Activated T-cell treated with anti-CD3 and anti-CD28 coated beads, Interleukin-2, amount 50 U/mL, for 1 hour (primary cell): ENCODE data around the gene CYP1A2.
A peak's percentile ranks its signal among the peaks of the same experiment; 100 is the strongest.
"Not testable (repeated sequence)": the region's sequence is repeated elsewhere in the genome, so short reads cannot be mapped to it uniquely, and the experiment has no call there.

Experiments used
- DNase-seq: peaks from one replicate; pipeline ENCODE4 v3.0.0-alpha.2; 2020

CYP1A2 gene

DNA sequence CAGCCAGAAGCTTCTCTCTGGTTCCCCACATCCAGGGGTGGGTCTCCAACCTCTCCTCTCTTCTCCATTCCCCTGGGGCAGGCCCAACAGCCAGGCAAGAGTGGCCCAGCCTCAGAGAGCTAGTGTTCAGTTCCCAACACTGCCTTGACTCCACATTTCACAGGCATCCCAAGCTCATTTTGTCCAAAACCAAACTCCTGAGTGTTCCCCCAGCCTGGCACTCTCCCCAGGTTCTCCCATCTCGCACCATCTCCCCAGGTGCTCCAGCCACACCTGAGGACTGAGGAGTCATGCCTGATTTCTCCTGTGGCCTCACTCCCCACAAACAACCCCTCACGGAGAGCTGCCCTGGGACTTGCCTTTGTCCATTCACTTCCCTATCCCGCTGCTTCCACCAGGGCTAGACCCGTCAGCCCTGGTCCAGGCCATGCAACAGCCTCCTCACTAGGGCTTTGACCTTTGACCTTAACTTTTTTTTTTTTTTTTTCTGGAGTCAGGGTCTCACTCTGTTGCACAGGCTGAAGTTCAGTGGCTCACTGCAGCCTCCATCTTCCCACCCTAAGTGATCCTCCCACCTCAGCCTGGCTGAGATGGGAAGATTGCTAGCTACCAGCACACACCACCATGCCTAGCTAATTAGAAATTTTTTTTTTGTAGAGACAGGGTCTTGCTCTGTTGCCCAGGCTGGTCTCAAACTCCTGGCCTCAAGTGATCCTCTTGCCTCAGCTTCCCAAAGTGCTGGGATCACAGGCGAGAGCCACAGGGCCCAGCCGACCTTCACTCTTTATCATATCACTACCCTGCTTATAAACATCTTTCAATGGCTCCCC, 29.3 kb downstream of the CYP1A2 start:
- no peak for DNase-seq

DNA sequence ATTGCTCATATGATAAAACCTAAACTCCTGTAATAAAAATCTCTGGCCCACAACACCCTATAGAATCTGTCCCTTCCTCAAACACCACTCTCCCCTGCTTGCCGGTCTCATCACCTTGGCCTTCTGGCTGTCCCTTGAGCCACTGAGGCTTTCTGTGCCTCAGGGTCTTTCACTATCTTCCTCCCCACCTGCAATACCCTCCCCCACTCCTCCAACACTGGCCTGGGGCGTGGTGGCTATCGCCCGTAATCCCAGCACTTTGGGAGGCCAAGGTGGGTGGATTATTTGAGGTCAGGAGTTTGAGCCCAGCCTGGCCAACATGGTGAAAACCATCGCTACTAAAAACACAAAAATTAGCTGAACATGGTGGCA, 29.9 kb downstream of the CYP1A2 start:
- no peak for DNase-seq

DNA sequence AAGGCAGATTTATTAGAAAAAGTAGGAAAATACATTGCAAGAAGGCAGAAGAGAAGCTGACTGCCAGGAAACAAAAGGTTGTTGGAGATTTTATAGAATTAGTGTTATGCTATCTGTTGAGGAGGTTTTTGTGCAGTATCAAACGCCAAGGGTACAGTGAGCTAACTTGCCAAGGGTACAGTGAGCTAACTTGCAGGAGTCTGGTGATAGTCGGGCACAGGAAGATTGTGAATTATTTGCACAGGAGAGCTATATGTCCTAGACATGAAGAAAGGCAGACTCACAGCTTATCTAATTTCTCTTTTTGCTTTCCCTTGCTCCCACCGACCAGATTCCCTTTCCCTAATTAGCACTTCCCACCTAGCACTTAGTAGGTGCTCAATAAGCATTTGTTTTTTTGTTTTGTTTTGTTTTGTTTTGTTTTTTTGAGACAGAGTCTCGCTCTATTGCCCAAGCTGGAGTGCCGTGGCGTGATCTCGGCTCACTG, 30.6 kb downstream of the CYP1A2 start:
- DNase-seq = no peak

DNA sequence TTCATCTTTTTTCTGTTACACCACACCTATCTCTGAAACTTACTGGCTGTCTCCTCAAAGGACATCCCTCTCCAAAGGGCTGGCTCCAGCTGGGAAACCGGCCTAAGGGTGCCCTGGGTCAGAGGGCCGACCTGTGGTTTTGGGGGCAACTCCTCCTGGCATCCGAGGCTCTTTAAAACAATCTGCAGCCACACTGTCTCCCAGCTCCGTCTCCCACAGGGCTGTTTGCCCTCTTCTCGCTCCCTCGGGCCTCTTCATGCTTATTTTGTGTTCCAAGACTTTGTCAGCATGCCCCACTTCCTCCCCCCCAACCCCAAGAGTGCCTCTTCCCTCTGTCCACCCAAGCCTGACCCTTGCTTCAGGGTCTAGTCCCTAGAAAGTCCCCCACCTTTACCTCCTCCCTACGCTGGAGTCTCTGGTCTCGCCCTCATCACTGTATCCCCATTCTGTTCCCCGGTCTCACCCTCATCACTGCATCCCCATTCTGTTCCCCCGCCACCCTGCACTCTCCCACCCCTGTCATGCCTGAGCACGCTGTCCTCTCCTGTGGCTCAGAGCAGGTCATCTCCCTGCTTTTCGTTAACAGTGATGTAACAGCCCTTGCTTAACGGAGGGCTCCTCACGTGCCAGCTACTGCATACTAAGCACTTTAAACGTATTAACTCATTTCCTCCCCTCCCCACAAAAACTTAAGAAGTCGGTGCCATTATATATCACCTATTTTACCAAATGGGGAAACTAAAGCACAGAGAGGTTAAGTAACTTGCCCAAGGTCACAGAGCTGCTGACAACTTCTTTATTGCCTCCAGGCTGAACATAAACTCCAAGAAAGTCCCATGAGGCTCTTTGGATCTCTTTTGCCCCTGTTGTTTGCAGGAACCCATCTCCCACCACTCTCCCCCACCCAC, 32.1 kb downstream of the CYP1A2 start:
- no peak for DNase-seq

DNA sequence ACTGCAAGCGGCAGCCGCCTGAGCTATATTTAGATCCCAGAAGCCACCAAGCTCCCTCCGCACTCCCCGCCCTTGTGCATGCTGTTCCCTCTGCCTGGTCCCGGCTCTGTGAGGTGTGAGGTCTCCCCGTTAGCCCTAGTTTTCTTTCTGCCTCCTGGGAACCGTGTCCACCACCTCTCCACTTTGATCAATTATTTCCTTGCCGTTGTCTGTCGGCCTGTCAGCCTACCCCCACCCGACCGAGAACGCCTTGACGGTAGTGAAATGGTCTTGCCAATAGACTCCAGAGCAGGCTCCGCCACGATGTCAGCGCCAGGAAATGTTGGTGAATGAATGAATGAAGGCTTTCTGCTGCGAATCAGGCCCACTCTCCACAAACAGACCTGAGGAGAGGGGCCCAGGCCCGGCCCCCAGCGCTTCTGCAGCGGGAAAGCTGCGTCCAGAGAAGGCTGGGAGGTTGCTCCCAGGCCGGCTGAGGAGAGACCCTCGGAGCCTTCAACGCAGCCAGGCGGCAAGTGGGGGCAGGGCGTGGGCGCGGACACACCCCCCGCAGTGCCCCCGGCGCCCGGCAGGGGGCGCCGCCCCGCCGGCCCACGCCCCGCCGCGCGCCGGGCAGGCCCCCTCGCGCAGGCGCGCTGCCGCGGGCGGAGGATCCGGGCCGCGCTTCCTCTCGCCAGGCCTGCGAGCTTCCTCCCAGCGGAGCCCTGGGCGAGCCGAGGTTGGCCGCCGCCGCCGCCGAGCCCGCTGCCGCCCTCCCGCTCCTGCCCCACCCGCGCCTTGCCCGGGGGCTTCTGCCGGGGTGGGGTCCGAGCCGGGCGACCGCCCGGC, 33.0 kb downstream of the CYP1A2 start, which contains the start of gene CSK:
Gene CSK (plus strand): TSS at position 650 of the 828 bp plus-strand sequence. CDS start 16,218 bp downstream, outside the sequence.
- DNase-seq = peak; percentile 84

DNA sequence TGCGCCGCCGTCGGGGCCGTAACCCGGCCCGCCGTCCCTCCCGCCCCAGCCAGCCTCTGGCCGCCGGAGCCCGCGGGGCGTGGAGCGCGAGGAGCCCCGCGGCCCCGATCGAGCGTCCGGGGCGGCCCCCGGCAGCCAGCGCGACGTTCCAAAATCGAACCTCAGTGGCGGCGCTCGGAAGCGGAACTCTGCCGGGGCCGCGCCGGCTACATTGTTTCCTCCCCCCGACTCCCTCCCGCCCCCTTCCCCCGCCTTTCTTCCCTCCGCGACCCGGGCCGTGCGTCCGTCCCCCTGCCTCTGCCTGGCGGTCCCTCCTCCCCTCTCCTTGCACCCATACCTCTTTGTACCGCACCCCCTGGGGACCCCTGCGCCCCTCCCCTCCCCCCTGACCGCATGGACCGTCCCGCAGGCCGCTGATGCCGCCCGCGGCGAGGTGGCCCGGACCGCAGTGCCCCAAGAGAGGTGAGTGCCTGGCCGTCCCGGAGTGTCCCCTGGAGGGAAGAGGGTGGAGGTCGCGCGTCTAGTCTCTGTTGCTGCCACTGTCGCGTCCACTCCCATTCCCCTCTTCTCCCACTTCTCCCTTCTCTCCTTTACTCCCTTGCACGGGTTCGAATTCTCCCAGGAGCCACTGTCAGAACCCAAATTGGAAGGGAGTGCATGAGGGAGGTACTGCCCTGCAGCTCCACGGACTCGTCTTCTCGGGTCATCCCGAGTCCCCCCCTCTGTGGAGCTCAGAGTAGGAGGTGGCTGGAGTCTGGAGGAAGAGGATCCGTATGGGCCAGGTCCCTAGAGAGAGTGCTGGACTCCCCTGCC, 33.8 kb downstream of the CYP1A2 start:
- no peak for DNase-seq

DNA sequence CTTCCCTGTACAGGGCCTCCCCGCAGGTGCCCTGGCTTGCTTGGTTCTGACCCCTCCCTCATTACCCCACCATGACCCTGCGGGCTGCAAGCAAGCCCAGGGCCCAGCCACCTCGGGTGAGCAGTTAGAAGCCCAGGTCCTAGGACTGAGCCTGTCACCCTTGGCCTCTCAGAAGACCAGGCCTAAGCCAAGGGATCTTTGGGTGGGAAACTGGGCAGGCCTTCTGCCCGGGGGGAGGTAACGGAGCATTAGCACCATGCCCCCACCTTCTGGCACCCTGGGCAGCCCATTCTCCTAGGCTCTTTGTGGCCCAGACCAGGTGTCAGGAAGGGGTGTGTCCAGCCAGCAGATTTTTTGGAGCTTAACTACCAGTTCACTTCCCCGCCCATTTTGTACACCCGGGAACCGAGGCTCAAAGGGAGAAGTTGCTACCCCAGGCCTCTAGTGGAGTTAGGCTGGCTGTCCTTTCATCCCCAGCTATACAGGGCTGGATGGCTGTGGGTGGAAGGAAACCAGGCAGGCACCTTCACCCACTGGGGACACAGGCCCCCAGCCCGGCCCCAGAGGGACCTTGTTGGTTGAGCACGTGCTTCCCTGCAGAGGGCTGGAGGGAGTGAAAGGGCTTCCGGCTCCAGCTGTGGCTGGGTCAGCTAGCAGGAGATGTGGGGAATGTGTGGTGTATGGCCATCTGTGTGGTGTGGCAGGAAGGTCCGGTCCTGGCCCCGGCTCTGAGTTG, 34.6 kb downstream of the CYP1A2 start:
- DNase-seq = no peak

DNA sequence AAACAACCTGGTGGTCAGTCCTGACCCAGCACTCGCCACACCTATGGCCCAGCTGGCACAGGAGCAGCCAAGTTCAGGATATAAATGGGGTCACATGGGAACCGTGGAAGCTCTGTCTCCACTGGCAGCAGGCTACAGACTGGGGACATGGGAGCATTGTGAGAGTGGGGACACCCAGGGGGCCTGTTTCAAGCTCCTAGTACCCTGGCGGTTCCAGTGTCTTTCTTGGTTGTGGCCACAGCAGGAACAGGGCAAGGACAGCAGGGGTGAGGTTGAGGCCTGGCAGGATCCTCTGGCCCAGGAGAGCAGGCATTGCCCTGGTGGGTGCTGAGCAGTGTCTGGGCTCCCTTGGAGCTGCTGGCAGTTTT, 35.1 kb downstream of the CYP1A2 start:
- no peak for DNase-seq

DNA sequence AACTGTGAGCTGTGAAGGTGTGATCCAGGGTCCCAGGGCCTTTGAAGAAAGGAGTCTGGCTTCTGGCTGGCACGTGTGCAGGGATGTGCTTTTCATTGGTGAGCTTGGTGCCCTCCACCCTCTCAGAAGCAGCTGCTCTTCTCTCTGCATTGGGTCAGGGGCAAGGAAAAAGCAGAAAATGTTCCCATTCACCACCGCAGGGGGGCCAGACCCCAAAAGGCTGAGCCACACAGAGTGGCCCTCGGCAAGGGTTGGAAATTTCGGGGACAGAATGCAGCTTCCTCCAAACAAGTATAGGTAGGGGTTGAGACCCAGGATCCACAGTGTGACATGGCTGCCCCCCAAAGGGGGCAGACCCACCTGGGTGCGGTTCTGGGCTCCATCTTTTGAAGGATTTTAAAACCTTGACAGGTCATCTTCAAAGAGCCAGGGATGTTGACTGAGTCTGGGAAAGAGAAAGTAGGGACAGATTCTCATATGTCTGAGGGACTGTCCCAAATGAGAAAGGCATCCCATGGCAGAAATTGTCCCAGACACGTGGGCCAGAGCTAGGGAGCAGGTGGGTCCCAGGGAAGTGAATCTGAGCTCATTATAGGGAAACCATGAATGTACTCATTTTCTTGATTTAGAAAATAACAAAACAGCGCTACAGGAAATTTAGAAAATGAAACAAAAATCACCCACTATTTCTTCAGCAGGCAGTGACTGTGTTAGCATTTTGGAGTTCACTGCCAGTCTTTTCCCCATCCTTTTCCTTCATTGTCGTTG, 36.0 kb downstream of the CYP1A2 start:
- DNase-seq = no peak

DNA sequence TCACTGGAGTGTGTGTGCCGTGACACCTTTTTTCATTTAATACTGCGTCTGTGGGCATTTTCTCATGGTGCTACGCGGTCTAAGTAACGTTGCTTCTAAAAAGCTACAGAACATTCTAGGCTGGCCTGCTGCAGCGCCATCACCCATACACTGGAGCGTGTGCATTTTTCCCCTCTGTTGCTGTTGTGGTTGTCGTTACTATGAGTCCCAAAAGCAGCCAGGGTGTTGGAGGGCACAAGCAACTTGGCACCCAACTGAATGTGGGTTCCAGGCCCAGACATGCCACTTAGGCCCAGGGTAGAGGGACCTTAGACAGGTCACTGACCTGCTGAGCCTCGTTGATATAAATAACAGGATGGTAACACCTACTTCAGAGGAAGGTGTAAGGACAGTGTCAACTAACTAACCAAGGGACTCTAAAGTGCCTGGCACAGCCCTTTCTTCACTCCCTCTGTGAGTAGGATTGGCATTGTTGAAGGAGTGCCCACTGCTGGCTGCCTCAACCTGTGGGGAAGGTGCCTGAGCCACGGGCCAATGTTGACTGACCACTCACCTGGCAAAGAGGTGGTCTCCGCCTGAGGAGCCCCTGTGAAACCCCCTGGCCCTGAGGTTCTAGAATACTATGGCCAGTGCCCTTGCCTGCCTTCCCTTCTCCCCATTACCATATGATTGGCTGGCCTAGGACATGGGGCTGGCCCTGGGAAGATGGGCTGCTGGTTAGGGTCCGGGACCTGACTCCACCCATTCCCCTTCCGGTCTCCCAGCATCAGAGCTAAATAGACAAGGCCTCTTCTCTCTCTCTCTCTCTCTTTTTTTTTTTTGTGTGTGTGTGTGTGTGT, 36.8 kb downstream of the CYP1A2 start:
- no peak for DNase-seq

DNA sequence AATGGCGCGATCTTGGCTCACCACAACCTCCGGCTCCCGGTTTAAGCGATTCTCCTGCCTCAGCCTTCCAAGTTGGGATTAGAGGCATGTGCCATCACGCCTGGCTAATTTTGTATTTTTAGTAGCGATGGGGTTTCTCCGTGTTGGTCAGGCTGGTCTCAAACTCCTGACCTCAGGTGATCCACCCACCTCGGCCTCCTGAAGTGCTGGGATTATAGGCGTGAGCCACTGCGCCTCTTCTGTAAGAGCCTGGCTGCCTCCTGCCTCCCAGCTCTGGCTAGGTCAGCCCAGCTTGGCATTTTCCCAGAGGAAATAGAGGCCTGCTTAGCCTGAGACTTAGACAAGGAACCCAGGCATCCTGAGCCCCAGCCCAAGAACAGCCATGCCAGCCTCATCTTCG, 37.4 kb downstream of the CYP1A2 start:
- DNase-seq = not testable (repeated sequence)

DNA sequence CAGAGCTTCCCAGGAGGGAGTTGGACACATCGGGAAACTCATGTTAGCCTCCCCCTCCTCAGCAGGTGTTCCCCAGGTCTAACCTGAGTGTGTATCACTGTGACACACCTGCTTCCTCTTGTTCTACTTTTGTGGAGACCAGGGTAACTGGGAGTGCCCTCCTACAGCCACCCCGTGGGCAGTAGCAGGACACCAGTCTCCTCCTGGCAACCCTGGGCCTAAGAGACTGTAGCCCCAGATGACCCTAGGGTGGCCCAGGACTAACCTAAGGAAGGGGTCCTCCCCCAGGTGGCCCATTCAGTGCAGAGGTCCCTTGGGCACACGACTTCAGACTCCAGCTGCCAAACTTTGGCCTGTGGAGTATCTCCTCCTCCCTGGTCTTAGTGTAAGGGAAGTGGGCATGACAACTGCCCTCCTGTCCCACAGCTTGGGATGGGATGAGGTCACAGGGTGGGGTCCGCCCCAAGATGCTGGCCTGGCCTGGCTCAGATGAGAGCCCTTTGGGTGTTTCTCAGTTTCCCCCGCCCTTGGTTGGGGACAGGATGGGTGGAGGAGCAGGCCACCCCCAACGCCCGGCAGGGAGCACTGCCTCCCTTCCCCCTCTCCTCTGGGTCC, 38.0 kb downstream of the CYP1A2 start:
- no peak for DNase-seq

DNA sequence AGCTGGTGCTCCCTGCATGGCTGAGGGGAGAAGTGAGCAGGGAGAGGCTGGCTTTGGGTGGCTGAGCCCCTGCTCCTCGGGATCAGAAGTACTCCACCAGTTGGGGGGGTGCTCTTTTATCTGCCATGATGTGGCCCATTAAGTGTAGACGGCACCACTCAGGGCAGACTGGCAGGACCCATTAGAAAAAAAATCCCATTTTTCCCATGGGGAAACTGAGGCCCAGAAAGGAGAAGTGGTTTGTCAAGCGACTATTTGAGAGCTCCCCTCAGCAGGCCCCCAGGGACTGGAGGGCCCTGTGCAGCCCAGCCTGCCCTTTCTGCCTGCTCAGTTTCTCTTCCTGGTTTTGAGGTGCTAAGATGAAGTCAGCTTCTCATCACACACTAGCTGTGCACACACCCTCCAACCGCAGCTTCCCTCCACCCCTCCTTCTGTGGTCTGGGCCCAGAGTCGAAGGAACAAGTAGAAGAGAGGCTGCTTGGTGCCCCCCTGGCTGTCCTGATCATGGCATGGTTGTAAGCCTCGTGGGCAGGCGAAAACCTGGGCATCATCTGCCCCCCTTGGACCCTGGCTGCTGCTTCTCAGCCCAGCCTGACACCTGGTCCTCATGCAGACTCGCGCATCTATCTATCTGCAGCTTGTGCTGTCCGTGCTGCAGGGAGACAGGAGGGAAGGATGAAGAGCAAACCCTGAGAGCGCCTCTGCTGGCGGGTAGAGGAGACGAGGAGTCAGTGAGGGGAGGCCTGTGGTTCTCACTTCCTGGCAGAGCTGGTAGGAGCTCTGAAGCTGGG, 38.8 kb downstream of the CYP1A2 start:
- peak; percentile 85 for DNase-seq

DNA sequence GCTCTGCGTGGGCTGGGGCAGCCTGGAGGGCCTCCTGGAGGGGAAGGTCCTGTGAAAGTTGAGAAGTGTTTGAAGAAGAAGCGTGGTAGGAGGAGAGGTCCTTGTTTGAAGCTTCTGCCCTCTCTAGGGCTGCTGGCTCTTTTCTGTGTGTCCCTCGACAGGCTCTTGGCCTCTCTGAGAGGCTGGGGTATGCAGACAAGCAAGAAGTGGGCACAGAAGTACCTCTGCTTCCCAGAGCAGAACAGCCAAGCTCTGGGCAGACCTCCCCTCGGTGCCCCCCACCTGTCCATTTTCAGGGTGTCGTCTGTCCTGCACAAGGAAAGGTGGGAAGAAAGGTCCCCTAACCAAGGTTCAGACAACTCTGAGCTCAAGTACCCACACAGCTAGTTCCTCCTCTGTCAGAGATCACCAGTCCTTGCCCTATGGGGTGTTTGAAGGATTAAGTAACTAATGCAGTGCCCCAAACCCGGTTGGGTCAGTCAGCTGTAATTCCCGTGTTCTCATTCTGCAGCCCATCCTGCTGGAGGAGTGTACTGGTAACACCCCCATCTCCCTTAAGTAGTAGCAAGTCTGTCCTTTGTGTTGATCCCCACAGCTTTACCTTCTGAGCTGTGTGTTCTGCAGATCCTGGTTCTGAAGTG, 39.5 kb downstream of the CYP1A2 start:
- DNase-seq = no peak

DNA sequence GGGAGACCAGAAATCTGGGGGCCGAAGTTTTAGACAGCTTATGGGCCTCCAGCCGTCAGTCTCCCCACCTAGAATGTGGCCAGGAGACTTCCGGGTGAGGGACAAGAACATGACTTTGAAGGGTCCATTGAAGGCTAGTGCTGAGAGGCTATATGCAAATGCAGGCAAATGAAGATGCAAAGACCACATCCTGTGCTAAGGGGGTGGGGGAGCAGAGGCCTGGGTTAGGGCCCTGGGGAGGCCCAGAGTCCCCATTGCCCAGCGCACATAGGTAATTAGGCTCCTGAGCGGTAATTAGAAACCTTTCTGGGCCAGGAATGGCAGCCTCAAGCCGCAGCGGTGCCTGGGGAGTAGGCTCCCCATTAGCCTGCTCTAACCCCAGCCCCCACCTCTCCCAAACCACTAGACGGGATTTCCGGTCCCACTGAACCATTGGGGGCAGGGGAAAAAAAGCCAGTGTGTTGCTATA, 40.1 kb downstream of the CYP1A2 start:
- peak; percentile 57 for DNase-seq

DNA sequence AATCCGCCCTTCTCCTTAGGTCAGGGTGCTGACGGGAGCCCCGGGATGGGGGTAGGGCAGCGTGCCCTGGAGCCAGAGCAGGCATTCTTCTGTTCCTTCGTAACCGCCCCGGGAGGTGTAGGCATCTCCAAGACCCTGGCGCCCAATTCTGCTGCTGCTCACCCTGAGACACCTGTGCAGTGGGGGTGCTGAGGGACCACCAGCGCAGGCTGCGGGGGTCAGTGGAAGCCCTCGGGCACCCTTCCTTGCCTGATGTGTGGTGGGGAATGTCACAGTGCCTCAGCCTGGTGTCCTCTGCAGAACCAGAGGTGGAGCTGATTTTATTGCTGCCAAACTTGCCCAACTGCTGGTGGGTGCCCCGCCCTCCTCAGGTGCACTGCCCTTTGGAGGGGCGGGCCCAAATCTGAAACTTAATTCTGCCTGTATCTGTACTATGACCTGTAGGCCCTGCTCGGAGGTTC, 40.6 kb downstream of the CYP1A2 start:
- DNase-seq = no peak

DNA sequence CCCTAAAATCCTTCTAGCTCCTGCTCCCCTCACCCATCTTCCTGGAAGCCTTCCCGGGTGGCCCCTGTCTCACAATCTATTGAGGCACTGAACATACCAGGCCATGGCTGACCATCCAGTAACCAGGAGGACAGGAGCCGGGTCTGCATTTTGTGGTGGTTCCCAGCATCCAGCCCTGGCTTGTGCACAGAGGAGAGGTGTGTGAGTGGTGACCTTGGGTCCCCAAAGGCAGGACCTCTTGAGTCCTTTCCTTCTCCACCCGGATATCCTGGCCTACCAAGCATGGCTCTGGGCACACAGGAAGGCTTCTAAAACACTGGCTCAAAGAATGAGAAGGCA, 41.1 kb downstream of the CYP1A2 start:
- no peak for DNase-seq
